ENCODE results near the gene RALGPS1. TPM values are rescaled to one million over a fixed set of nuclear protein-coding genes. Genes with fewer than 3 reads are reported as not detected.

Gene RALGPS1
- total RNA-seq, 1 experiment from 2014 or later = 2.2 TPM

GRCh38 chr9:127077644-127077946, 163.0 kb downstream of the RALGPS1 start:
- DNase-seq (ENCODE audit: low spot score) = no peak

GRCh38 chr9:127078336-127078735, 163.8 kb downstream of the RALGPS1 start:
- DNase-seq (ENCODE audit: low spot score) = no peak

- DNase-seq (ENCODE audit: low spot score) = no peak
Observed at GRCh38 chr9:127078988-127079387, 164.4 kb downstream of the RALGPS1 start.

- DNase-seq (ENCODE audit: low spot score) = no peak
Observed at GRCh38 chr9:127079446-127080140, 165.0 kb downstream of the RALGPS1 start.

- no peak for DNase-seq (ENCODE audit: low spot score)
Observed at GRCh38 chr9:127081250-127082185, 166.9 kb downstream of the RALGPS1 start.

GRCh38 chr9:127083138-127083980, 168.8 kb downstream of the RALGPS1 start:
- no peak for DNase-seq (ENCODE audit: low spot score)

GRCh38 chr9:127084076-127085039, 169.8 kb downstream of the RALGPS1 start:
- no peak for DNase-seq (ENCODE audit: low spot score)

- DNase-seq (ENCODE audit: low spot score) = no peak
Observed at GRCh38 chr9:127085186-127085585, 170.6 kb downstream of the RALGPS1 start.

- no peak for DNase-seq (ENCODE audit: low spot score)
Observed at GRCh38 chr9:127086771-127087170, 172.2 kb downstream of the RALGPS1 start.

- no peak for DNase-seq (ENCODE audit: low spot score)
Observed at GRCh38 chr9:127087411-127087810, 172.8 kb downstream of the RALGPS1 start.

- no peak for DNase-seq (ENCODE audit: low spot score)
Observed at GRCh38 chr9:127087836-127088235, 173.3 kb downstream of the RALGPS1 start.

- DNase-seq (ENCODE audit: low spot score) = no peak
Observed at GRCh38 chr9:127088724-127089615, 174.4 kb downstream of the RALGPS1 start.

GRCh38 chr9:127089631-127090081, 175.1 kb downstream of the RALGPS1 start:
- DNase-seq (ENCODE audit: low spot score) = no peak

GRCh38 chr9:127090341-127090985, 175.9 kb downstream of the RALGPS1 start:
- DNase-seq (ENCODE audit: low spot score) = no peak

- DNase-seq (ENCODE audit: low spot score) = no peak
Observed at GRCh38 chr9:127091526-127091925, 176.9 kb downstream of the RALGPS1 start.

GRCh38 chr9:127092041-127092608, 177.5 kb downstream of the RALGPS1 start:
- DNase-seq (ENCODE audit: low spot score) = no peak

GRCh38 chr9:127093319-127094020, 178.9 kb downstream of the RALGPS1 start:
- no peak for DNase-seq (ENCODE audit: low spot score)

- DNase-seq (ENCODE audit: low spot score) = no peak
Observed at GRCh38 chr9:127095411-127095810, 180.8 kb downstream of the RALGPS1 start.
